KG1 (cell line): ENCODE data around the gene USP12.

Source experiments
- DNase-seq: peaks from one replicate; lab custom pipeline; 2025; lab: John Stamatoyannopoulos, UW

Gene USP12

DNA sequence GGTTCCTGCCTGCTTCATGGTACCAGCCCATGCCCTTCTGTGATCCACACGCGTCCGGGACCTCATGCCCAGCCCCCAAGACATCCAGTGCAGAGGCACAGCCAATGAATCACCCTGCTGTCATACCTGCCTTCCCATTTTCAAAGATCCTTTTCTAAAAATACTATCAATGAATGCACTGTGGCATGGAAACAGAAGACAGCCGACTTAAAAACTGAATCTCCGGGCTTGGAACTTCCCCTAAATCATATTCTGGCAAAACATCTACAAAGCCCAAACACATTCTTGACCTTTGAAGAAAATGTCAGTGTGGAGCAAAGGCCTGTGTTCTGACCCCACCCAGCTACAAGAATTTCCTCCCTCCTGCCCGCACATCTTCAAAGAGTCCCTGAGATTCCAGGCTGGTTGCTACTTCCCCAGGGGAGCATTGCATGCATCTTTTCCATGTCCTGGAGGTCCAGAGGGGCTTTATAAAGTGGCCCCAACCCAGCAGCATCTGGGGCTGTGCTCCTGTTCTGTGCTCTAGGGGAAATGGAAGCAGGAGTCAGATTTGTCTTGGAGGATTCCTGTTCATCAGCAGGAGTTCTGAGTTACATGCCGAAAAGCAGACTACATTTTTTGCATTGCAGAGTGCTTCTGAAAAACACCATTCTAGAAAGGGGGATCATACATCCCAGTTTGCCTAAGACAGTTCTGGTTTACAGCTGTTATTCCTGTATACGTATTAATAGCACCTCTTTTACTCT lies 135.2 kb downstream of the USP12 start:
- DNase-seq = no peak

DNA sequence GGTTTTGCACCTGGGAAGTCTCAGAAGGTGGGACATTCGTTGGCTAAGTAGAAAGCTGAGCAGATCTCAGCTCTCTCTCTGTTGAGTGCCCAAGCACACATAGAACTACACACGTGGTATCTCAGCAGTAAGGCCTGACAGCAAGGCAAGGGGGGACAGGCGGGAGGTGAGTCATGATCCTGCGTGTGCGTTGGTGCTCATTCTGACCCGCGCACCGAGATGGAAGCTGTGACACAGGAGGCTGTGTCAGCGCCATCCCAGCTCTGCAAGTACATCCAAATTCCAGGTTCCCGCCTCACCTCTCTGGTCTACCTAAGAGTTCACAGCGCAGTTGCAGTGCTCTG lies 135.7 kb downstream of the USP12 start:
- no peak for DNase-seq

DNA sequence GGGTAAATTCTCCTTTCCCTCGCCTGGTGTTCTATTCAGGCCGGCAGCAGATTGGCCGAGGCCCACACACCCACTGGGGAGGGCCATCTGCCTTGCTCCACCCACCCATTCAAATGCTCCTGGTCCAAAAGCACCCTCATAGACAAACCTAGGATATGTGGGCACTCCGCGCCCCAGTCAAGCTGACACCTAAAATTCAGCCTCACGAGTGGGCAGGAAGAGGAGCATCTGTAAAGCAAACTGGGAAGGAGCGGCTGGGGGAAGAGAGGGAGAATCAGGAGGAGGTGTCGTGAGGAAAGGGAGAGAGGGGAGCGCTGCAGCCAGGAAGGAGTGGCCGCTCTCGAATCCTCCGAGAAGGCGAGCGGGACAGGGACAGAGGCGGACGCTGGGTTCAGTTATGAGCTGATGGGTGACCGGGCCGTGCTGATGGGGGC lies 136.9 kb downstream of the USP12 start:
- no peak for DNase-seq

DNA sequence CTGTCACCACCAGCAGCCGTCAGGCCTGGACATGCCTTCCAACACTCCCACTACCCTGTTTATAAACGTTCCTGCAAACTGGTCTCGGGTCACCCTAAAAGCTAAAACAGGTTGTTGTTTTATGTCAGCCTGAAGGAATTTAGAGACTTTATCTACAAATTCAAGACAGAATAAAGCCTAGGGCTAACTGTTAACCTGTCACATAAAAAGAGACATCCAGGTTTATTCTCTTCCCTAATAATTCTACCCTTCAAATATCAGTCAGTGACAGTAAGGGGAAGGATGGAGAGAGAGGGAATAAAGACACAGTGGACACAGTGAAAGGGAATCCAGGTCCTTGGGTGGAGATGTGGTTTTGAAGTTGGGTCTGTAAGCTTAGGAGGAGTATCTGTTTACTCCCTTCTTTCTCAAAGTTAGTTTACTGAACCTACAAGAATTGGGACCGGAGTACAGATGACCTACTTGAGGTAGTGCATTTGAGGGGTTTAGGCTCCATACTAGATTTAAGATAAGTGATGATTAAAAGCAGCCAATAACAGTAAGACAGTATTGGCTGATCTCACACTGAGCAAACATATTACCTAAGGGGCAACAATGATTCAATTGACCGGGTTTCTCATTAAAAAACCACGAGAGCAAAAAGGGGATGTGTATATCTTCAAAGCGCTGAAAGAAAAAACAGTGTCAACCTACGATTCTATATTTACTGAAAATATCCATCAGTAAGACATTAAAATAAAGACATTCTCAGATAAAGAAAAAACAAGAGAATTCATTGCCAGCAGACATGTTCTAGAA lies 142.7 kb downstream of the USP12 start:
- DNase-seq = no peak

DNA sequence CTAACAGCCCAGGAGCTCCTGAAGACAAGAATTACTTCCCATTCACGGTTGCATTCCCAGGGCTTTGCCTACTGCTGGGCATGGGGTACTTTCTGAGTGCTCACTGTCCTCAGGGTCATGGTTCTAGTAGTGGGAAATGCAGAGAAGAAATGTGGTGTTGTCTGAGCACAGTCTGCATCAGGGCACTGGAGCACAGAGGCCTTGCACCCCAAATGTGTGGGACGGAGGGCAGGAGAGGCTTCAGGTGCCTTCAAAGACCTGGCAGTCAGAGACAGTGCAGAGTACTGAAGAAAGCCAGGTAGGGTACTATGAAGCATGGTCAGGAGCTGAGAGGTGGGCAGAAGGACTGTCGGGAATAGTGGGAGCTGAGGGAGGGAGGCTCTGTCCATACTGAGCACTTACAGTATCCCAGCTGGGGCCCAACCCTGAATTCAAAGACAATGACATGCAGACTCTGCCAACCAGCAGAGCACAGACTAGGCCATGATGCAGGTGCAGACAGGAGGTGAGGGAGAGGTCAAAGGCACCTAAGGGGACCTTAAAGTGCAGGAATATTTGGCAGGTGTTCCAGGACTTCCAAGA lies 144.4 kb downstream of the USP12 start:
- no peak for DNase-seq

DNA sequence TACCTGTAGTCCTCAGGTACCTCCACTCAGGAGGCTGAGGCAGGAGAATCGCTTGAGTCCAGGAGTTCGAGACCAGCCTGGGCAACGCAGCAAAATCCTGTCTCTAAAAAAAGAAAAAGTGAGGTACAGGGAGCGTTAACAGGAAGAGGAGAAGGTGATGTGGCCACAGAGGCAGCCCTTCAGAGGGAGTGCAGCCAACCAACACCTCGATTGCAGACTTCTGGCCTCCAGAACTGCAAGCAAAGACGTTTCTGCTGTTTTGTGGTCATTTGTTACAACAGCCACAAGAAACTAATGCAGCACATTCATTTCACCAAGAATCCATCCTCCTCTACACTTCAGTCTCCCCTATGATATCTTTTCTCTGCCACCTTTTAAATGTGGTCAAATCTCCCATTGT lies 145.2 kb downstream of the USP12 start:
- DNase-seq = no peak

DNA sequence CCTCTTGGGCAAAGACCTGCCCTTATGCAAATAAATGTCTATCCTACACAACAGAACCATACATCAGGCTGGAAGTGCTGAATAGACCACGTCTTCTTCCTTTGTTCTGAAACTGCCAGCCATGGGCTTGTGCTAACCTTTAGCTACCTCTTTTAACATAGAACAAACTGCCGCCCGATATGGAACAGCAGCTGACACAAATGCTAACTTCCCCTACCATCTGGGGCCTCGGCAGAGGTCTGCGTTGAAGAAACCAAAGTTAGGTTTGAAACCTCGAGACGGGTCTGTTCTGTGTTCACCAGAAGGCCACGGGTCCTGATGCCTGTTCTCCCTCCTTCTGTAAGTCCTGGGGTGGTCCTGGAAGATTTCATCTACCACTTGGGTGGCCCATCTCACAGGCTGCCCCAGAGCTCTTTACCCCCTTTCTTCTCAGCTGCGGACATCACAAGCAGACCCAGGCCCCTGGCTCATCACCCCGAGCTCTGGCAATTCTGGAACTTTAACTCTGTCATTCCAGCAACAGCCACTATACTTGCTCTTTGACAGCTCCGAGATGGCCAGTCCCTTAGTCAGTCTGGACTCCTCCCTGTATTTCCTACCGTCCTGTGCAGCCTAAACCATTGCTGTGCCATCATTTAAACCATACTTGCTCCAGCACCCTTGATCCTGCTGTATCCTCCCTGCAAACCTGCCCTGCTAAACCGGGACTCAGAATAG lies 146.7 kb downstream of the USP12 start:
- DNase-seq = no peak

DNA sequence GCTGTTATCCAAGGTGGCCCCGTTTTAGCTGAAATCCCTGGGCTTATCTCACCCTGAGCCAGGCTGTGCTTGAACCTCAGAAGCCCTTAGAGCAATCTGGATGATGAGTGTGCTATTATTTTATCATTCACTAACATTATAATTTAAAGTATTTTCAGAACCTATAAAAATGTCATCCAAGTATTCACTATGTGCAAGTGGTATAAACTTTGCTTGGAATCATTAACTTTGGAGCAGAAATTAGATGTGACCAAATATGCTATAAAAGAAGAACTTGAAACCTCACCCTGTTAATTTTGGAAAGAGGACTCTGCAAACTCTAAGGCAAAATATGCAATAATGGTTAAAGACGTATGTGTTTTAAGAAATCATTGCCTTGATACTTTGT lies 147.5 kb downstream of the USP12 start:
- DNase-seq = no peak

DNA sequence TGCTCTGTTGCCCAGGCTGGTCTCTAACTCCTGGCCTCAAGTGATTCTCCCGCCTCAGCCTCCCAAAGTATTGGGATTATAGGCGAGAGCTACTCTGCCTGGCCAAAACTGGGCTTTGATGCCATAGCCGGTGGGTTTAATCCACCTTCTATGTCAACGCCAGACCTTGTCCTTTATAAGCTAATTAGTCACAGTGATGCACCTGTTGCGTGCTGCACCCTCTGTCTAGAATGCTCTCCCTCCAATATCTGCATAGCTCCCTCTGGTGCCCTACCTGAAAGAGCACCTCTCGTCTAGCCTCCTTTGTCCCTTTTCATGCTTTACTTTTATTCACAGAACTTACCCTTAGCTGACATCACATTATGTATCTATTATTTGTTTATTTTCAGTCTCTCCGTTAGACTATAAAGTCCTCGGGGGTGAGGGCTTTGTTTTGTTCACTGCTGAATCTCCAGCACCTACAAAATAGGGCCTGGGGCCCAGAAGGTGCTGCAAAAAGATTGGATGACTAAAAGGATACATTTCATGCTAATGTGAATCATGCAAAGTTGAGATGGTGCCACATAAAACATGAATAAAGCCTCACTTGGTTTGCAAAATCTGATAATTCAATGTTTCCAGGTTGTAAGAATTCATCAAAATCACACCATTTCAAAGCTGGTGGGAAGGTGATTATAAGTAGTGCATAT lies 148.1 kb downstream of the USP12 start:
- DNase-seq = no peak

DNA sequence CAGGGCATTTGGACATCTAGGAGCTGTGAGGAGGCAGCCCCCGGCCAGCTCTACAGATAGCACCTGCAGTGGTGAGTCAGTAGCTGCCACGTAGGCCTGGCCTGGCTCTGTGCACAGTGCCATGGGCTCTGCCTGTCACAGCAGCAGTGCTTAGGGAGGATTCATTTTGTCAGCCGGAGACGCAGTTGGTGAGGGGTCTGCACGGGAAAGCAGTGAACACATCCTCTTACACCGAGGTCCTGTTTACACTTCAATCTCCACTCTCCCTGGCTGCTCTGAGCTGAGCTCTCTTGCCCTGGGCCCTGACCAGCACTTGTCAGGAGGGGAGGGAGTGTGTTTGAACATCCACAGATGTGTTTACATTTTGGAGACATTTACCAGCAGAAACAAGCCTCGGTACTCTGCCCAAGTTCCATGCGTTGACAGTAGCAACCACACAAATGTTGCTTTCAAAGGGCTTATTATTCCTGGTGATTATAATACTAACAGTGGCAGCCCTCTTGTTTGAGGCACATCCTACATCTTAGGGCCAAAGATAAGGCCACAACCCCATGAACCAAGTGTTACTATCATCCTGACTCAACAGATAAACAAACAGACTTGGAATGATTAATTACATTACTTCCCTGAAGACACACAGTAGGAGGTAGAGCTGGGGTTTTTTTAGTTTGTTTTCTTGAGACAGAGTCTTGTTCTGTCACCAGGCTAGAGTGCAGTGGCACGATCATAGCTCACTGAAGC lies 148.9 kb downstream of the USP12 start:
- DNase-seq = no peak

DNA sequence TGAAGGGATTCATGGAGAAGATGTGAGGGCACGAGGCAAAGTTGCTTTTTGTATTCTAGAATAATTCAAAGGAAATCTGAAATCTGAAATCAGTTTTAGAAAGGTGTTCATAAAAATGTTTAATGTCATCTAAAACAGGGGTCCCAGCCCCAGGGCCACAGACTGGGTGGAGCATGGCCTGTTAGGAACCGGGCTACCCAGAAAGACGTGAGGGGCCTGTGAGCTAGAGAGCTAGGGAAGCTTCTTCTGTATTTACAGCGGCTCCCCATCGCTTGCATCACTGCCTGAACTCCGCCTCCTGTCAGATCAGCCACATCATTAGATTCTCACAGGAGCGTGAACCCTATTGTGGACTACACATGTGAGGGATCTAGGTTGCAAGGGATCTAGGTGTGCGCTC lies 151.2 kb downstream of the USP12 start:
- no peak for DNase-seq

DNA sequence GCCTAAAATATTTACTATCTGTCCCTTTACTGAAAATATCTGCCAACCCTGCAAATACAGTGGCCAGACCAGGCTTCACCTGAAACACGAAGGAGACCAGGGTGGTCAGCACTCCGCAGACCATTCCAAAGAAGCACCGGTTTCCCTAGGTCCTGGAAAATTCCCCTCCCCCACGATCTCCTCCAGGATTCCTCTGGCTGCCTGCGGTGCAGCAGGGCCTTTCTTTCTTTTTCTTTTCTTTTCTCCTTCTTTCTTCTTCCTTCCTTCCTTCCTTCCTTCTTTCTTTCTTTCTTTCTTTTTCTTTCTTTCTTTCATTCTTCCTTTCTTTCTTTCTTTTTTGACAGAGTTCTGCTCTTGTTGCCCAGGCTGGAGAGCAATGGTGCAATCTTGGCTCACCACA lies 152.7 kb downstream of the USP12 start:
- no peak for DNase-seq

DNA sequence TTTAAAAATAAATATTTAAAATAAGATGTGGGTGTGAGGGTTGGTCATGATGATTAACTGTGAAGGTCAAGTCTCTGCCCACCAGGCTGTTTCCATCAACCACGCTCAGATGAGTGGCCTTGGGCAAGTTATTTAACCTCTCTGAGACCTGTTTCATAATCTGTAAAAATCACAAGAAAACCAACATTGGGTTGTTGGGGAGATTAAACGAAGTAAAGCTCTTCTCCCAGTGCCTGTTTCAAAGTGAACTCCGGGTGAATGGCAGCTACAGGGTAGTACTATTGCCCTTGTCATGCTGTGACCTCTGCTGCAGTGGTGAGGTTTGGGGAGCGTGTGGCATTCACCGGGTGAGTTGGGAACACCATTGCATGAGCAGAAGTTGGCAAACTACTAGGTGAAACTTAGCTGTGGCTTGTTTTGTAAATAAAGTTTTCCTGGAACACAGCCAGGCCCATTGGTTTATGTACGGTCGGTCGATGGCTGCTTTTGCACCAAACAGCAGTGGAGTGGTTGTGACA lies 153.2 kb downstream of the USP12 start:
- no peak for DNase-seq

DNA sequence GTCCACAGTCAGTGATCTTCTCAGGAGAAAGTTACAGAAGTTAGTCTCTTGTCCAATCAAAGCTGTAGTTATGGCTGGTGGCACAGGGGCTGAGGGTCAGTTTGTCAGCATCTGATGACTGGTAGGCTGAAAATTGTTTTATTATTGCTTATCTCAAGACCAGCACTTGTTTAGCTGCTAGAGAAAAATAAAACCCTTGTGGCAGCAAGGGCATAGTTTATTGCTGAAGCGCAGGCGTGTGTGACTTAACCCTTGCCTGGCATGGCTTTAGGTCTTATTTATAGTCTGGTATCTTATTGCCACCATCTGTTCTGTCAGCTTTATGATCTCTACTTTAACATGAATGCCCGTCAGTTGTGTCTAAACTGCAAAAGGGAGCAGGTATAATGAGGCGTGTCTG lies 154.7 kb downstream of the USP12 start:
- no peak for DNase-seq
